Measurements from ENCODE around the gene TMEM138. TPM values are rescaled to one million over a fixed set of nuclear protein-coding genes. Genes with fewer than 3 reads are reported as not detected.

Gene TMEM138
- polyA plus RNA-seq (2013, experiment 1 of 2) = 20.3 TPM
- polyA plus RNA-seq (2013, experiment 2 of 2) = 24.4 TPM

GRCh38 chr11:61361741-61362541 lies at the start of gene TMEM138, which contains the start of gene CYB561A3:
Gene TMEM138 (plus strand): TSS chr11:61362374. CDS start chr11:61364391, 2,017 bp downstream.
Gene CYB561A3 (minus strand): TSS chr11:61361882. CDS start chr11:61356713, 5,169 bp downstream.
- Histone ChIP-seq H3K9me3 (ENCODE audit: control insufficient read depth, low read length) (no peaks in the 10 kb centered on the region), H3K27ac (ENCODE audit: low read depth, low read length, severe bottlenecking) (peak within 1 kb of the TSS; percentile 100), H3K4me3 (ENCODE audit: extremely low read depth, insufficient read depth, low read length, poor library complexity, severe bottlenecking) (peak within 1 kb of the TSS; percentile 74), H3K4me1 (ENCODE audit: control insufficient read depth, insufficient read depth, low read length, poor library complexity, severe bottlenecking) (peaks cover 8% of the 10 kb centered on the region), H3K36me3 (ENCODE audit: control insufficient read depth, insufficient read depth, low read length) (peaks cover 35% of the 10 kb centered on the region)
- WGBS, 2 experiments (ENCODE audit: insufficient coverage in 2 of 2) = 0 to 1% methylated on average over 33 to 62 of the region's 63 CpGs

GRCh38 chr11:61315260-61315659 lies 46.9 kb upstream of the TMEM138 start:
- no peaks in the 10 kb centered on the region for H3K9me3 ChIP-seq (ENCODE audit: control insufficient read depth, low read length)
- H3K27ac ChIP-seq (ENCODE audit: low read depth, low read length, severe bottlenecking) = no peak overlapping the region
- WGBS, 2 experiments (ENCODE audit: insufficient coverage in 2 of 2) = 100% methylated on average over 1 to 2 of the region's 2 CpGs
- H3K4me1 ChIP-seq (ENCODE audit: control insufficient read depth, insufficient read depth, low read length, poor library complexity, severe bottlenecking) = no peaks in the 10 kb centered on the region
- H3K4me3 ChIP-seq (ENCODE audit: extremely low read depth, insufficient read depth, low read length, poor library complexity, severe bottlenecking) = no peak overlapping the region
- peaks cover 95% of the 10 kb centered on the region for H3K36me3 ChIP-seq (ENCODE audit: control insufficient read depth, insufficient read depth, low read length)

GRCh38 chr11:61325649-61326414 lies 36.3 kb upstream of the TMEM138 start:
- Histone ChIP-seq H3K4me3 (ENCODE audit: extremely low read depth, insufficient read depth, low read length, poor library complexity, severe bottlenecking) (no peak overlapping the region), H3K36me3 (ENCODE audit: control insufficient read depth, insufficient read depth, low read length) (peaks cover 100% of the 10 kb centered on the region), H3K9me3 (ENCODE audit: control insufficient read depth, low read length) (no peaks in the 10 kb centered on the region), H3K27ac (ENCODE audit: low read depth, low read length, severe bottlenecking) (no peak overlapping the region), H3K4me1 (ENCODE audit: control insufficient read depth, insufficient read depth, low read length, poor library complexity, severe bottlenecking) (peaks cover under 1% of the 10 kb centered on the region)
- 100% methylated on average over 1 of the region's 2 CpGs; no CpG with 5 or more reads in 1 of the 2 experiments for WGBS, 2 experiments (ENCODE audit: insufficient coverage in 2 of 2)

- H3K4me3 ChIP-seq (ENCODE audit: extremely low read depth, insufficient read depth, low read length, poor library complexity, severe bottlenecking) = no peak overlapping the region
- H3K36me3 ChIP-seq (ENCODE audit: control insufficient read depth, insufficient read depth, low read length) = peaks cover 92% of the 10 kb centered on the region
- no peak overlapping the region for H3K27ac ChIP-seq (ENCODE audit: low read depth, low read length, severe bottlenecking)
- no peaks in the 10 kb centered on the region for H3K9me3 ChIP-seq (ENCODE audit: control insufficient read depth, low read length)
- peaks cover 11% of the 10 kb centered on the region for H3K4me1 ChIP-seq (ENCODE audit: control insufficient read depth, insufficient read depth, low read length, poor library complexity, severe bottlenecking)
These were observed 34.5 kb upstream of the TMEM138 start for GRCh38 chr11:61327669-61328071.

GRCh38 chr11:61328351-61328750 lies 33.8 kb upstream of the TMEM138 start:
- H3K4me3 ChIP-seq (ENCODE audit: extremely low read depth, insufficient read depth, low read length, poor library complexity, severe bottlenecking) = no peak overlapping the region
- peaks cover 11% of the 10 kb centered on the region for H3K4me1 ChIP-seq (ENCODE audit: control insufficient read depth, insufficient read depth, low read length, poor library complexity, severe bottlenecking)
- H3K27ac ChIP-seq (ENCODE audit: low read depth, low read length, severe bottlenecking) = no peak overlapping the region
- no peaks in the 10 kb centered on the region for H3K9me3 ChIP-seq (ENCODE audit: control insufficient read depth, low read length)
- H3K36me3 ChIP-seq (ENCODE audit: control insufficient read depth, insufficient read depth, low read length) = peaks cover 85% of the 10 kb centered on the region
- 88 to 95% methylated on average over 9 of the region's 9 CpGs for WGBS, 2 experiments (ENCODE audit: insufficient coverage in 2 of 2)

GRCh38 chr11:61329871-61330270 lies 32.3 kb upstream of the TMEM138 start:
- no peak overlapping the region for H3K4me3 ChIP-seq (ENCODE audit: extremely low read depth, insufficient read depth, low read length, poor library complexity, severe bottlenecking)
- no peaks in the 10 kb centered on the region for H3K9me3 ChIP-seq (ENCODE audit: control insufficient read depth, low read length)
- H3K27ac ChIP-seq (ENCODE audit: low read depth, low read length, severe bottlenecking) = no peak overlapping the region
- peaks cover 70% of the 10 kb centered on the region for H3K36me3 ChIP-seq (ENCODE audit: control insufficient read depth, insufficient read depth, low read length)
- WGBS, 2 experiments (ENCODE audit: insufficient coverage in 2 of 2) = 96 to 100% methylated on average over 4 of the region's 4 CpGs
- peaks cover 16% of the 10 kb centered on the region for H3K4me1 ChIP-seq (ENCODE audit: control insufficient read depth, insufficient read depth, low read length, poor library complexity, severe bottlenecking)

GRCh38 chr11:61331651-61332050 lies 30.5 kb upstream of the TMEM138 start:
- Histone ChIP-seq H3K9me3 (ENCODE audit: control insufficient read depth, low read length) (no peaks in the 10 kb centered on the region), H3K4me1 (ENCODE audit: control insufficient read depth, insufficient read depth, low read length, poor library complexity, severe bottlenecking) (peaks cover 16% of the 10 kb centered on the region), H3K4me3 (ENCODE audit: extremely low read depth, insufficient read depth, low read length, poor library complexity, severe bottlenecking) (peak overlapping the region; percentile 96), H3K36me3 (ENCODE audit: control insufficient read depth, insufficient read depth, low read length) (peaks cover 52% of the 10 kb centered on the region), H3K27ac (ENCODE audit: low read depth, low read length, severe bottlenecking) (no peak overlapping the region)
- WGBS, 2 experiments (ENCODE audit: insufficient coverage in 2 of 2) = 88% methylated on average over 6 of the region's 6 CpGs

- 1 to 2% methylated on average over 22 to 24 of the region's 24 CpGs for WGBS, 2 experiments (ENCODE audit: insufficient coverage in 2 of 2)
- Histone ChIP-seq H3K4me1 (ENCODE audit: control insufficient read depth, insufficient read depth, low read length, poor library complexity, severe bottlenecking) (peaks cover 16% of the 10 kb centered on the region), H3K36me3 (ENCODE audit: control insufficient read depth, insufficient read depth, low read length) (peaks cover 46% of the 10 kb centered on the region), H3K4me3 (ENCODE audit: extremely low read depth, insufficient read depth, low read length, poor library complexity, severe bottlenecking) (peak overlapping the region; percentile 96), H3K27ac (ENCODE audit: low read depth, low read length, severe bottlenecking) (peak overlapping the region; percentile 87), H3K9me3 (ENCODE audit: control insufficient read depth, low read length) (no peaks in the 10 kb centered on the region)
These were observed 29.8 kb upstream of the TMEM138 start for GRCh38 chr11:61332281-61332796.

- peaks cover 16% of the 10 kb centered on the region for H3K4me1 ChIP-seq (ENCODE audit: control insufficient read depth, insufficient read depth, low read length, poor library complexity, severe bottlenecking)
- H3K36me3 ChIP-seq (ENCODE audit: control insufficient read depth, insufficient read depth, low read length) = peaks cover 39% of the 10 kb centered on the region
- peak within 1 kb of the TSS; percentile 87 for H3K27ac ChIP-seq (ENCODE audit: low read depth, low read length, severe bottlenecking)
- no peaks in the 10 kb centered on the region for H3K9me3 ChIP-seq (ENCODE audit: control insufficient read depth, low read length)
- peak within 1 kb of the TSS; percentile 96 for H3K4me3 ChIP-seq (ENCODE audit: extremely low read depth, insufficient read depth, low read length, poor library complexity, severe bottlenecking)
- 0% methylated on average over 60 to 79 of the region's 81 CpGs for WGBS, 2 experiments (ENCODE audit: insufficient coverage in 2 of 2)
These were observed 29.2 kb upstream of the TMEM138 start, which contains the start of the genes DDB1 and TKFC for GRCh38 chr11:61332797-61333549. Gene DDB1 (minus strand): TSS chr11:61333105. CDS start chr11:61332968, 137 bp downstream. Gene TKFC (plus strand): TSS chr11:61333228. CDS start chr11:61334729, 1,501 bp downstream.
